NB4 (cell line): ENCODE measurements around the gene SLC15A4.

ENCODE experiments used
- DNase-seq: peaks from one replicate; pipeline ENCODE4 v3.0.0; 2010; ENCODE audit warnings: low read depth
- H3K4me3 ChIP-seq: one replicate; pipeline ENCODE4 v1.5.1; 2011; ENCODE audit warnings: mild to moderate bottlenecking, low read depth, low read length, moderate library complexity
- CTCF ChIP-seq: IDR thresholded peaks from one replicate; pipeline ENCODE4 v1.5.1; 2012; ENCODE audit warnings: low read depth, low read length
- MAX ChIP-seq: IDR thresholded peaks from 2 replicates; pipeline ENCODE4 v1.6.1; 2011; ENCODE audit warnings: low read depth, low read length
- MYC ChIP-seq: IDR thresholded peaks from 2 replicates; pipeline ENCODE4 v1.6.1; 2011; ENCODE audit warnings: low read depth, low read length
- POLR2A ChIP-seq: IDR thresholded peaks from 2 replicates; pipeline ENCODE4 v1.6.1; 2011; ENCODE audit warnings: mild to moderate bottlenecking; ENCODE audit not compliant: insufficient read length; ENCODE audit errors: extremely low read depth

SLC15A4 gene

GRCh38 chr12:128820723-128821432 is 2.9 kb downstream of the SLC15A4 start:
- peak; percentile 53 for DNase-seq
- no peak for TF ChIP-seq MYC
- H3K4me3 ChIP-seq = peak overlapping the region; percentile 25

DNA sequence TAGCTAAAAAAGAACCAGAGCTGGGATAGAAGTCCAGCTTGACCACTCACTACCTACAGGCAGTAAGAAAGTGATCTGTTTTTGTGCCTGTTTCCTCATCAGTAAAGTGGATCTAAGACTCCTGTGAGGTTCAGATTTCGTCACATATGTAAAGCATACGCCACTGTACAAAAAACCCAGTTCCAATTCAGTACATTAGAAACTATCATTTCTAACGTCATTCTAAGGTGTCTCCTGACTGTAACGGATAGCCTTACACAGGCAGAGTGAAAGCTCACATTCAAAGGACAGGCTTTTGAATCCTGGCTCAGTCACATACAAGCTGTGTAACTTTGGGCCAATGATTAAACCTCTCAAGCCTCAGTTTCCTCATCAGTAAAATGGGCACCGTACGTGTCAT is 3.5 kb downstream of the SLC15A4 start:
- peak overlapping the region; percentile 25 for H3K4me3 ChIP-seq

GRCh38 chr12:128819293-128820144 is 4.2 kb downstream of the SLC15A4 start:
- TF ChIP-seq POLR2A (no peak), MAX (no peak), MYC (no peak), CTCF (no peak)
- DNase-seq = no peak
- no peak overlapping the region for H3K4me3 ChIP-seq

More for the DNA sequence above, 3.5 kb downstream of the SLC15A4 start:
- no peak for DNase-seq
- TF ChIP-seq MYC (no peak), POLR2A (no peak), CTCF (no peak), MAX (no peak)

GRCh38 chr12:128818065-128819022 is 5.4 kb downstream of the SLC15A4 start:
- DNase-seq = no peak
- no peak for TF ChIP-seq MYC
- TF ChIP-seq POLR2A = no peak
- TF ChIP-seq MAX = no peak
- TF ChIP-seq CTCF = no peak
- no peak overlapping the region for H3K4me3 ChIP-seq

- TF ChIP-seq MYC (no peak), CTCF (no peak), MAX (no peak), POLR2A (no peak)
- DNase-seq = no peak
- no peak overlapping the region for H3K4me3 ChIP-seq
Observed at GRCh38 chr12:128817111-128818015, 6.4 kb downstream of the SLC15A4 start.
